Measurements from ENCODE around the gene HRH4. TPM values are rescaled to one million over a fixed set of nuclear protein-coding genes. Genes with fewer than 3 reads are reported as not detected.

HRH4 gene
- total and polyA plus RNA-seq, 2 of the 13 experiments (the other 11 are each of a cell fraction or from before 2014, with no cell fraction given): not detected

Small RNA genes lying within 50 kb of the gene (small RNA-seq; reads per million reads assigned to genes)
- gene RF00019 (ENCODE audit: insufficient read depth in 2 of 3, insufficient read length in 3 of 3, low read depth in 2 of 3, low replicate concordance in 1 of 3): 0 reads per million in 3 experiments

Other genes starting within 250 kb of the HRH4 start
- gene OSBPL1A, start 62.8 kb upstream of the HRH4 start, total RNA-seq (2016; rRNA removed; fragmentation: Illumina TruSeq; extraction: Trizol): 0.02 and 0.13 TPM in 2 replicates
- not detected in 2 replicates for gene OSBPL1A, start 62.8 kb upstream of the HRH4 start, polyA plus RNA-seq (2011; rRNA removed)
- 7.7 and 13.4 TPM in 2 replicates for gene IMPACT, start 34.0 kb upstream of the HRH4 start, total RNA-seq (2016; rRNA removed; fragmentation: Illumina TruSeq; extraction: Trizol)
- gene IMPACT, start 34.0 kb upstream of the HRH4 start, polyA plus RNA-seq (2011; rRNA removed): 4.5 and 5.0 TPM in 2 replicates